Amygdala (tissue), 56 donors: Measurements from ENCODE around the gene KRTAP5-1.

Experiments
- DNase-seq, 56 donors: peaks; one replicate each; lab custom pipeline; 2025; lab: John Stamatoyannopoulos, UW

The KRTAP5-1 gene

DNA sequence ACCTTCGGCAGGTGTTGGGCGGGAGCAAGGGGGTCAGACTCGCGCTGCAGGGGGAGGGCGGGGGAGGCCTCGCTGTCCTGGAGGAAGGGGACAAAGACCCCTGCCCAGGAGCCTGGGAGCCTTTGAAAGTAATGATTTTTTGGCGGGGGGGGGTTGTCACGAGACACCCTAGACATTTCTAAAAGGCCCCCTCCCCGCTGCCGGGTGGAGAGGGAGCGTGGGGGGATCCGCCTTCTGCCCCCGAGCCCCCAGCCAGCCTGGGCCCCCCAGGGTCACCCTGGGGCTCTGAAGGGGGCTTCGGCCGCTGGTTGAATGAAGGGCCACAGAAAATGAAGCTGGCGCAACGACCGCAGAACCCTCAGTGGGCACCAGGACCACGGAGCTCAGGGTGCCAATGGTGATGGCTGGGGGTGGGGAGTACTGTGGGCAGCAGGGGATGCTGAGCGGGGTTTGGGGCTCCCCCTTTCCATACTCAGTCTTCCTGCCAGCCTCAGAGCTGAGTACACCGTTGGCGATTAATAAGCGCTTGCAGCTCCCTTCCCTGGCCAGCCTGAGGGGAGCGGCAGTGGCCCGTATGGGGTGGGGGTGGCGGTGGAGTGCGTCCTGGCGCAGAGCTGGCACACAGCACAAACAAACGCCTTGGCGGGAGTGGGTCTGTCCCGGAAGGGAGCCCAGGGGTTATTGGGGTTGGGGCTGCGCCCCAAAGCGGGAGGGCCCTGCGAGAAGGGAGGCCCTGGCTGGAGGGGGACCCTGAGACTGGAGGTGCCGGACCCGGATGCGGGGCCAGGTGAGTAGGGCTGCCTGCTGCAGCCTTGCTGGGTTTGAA, 11.8 kb downstream of the KRTAP5-1 start:
- peak in 13 of 56 donors; percentile 36 to 62 (median 45) for DNase-seq

DNA sequence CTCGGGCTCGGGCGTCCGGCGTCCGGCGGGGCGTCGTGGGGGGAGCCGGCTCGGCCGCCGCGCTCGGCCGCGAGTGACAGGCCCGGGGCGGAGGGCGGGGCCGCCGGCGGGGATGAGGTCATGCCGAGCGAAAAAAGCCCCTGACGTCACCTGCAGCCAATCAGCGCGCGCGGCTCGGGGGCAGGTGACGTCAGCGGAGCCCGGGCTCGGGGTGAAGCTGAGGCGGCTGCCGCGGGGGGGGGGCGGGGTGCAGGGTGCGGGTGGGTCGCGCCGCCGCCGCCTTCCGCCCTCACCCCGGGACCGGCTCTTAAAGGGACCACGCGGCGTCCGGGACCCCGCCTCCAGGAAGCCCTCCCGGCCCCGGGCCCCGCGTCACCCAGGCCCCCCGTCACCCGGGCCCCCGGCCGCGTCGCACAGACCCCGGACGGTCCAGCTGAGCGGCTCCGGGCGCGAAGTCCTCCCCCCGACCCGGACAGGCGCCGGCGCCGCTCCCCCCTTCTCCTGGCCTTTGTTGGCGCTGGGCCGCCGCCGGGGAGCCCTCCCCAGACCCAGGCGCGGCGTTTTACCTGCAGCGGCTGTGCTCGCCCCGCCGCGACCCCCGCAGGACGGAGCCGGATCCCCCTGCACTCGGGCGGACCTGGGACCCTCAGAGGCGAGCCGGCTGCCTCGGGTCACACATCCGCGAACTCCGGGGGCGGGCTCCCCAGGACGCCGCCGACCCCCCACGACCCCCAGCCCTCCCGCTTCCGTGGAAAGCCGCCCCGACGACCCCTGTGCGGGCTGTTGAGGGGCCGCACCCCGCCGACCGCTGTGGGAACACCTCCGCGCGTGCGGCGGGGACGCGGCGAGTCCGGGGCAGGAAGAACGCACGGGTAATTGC, 12.6 kb downstream of the KRTAP5-1 start, which contains the start of gene DUSP8:
TSS of gene DUSP8 (minus strand) at position 75 of the 880 bp plus-strand sequence. CDS start 6,445 bp downstream, outside the sequence.
- DNase-seq, result peak in 52 of 56 donors; percentile 37 to 94 (median 82)

DNA sequence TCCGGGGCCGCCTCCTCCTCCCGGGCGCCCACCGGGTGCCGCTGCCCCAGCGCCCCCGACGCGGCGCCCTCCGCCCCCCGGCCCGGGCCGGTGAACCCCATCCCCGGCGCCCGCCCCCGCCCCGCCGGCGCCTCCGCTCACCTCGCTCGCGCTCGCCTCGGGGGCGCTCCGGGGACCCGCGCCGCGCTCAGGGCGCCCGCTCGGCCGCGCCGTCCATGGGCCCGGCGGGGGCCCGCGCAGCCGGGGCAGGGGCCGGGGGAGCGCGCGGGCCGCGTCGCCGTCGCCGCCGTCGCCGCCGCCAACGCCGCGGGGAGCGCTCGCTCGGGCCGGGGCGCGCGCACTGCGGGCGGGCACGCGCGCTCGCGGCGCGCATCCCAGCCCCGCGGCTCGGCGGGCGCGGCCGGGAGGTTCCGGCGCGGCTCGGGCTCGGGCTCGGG, 13.3 kb downstream of the KRTAP5-1 start:
- no peak for DNase-seq

DNA sequence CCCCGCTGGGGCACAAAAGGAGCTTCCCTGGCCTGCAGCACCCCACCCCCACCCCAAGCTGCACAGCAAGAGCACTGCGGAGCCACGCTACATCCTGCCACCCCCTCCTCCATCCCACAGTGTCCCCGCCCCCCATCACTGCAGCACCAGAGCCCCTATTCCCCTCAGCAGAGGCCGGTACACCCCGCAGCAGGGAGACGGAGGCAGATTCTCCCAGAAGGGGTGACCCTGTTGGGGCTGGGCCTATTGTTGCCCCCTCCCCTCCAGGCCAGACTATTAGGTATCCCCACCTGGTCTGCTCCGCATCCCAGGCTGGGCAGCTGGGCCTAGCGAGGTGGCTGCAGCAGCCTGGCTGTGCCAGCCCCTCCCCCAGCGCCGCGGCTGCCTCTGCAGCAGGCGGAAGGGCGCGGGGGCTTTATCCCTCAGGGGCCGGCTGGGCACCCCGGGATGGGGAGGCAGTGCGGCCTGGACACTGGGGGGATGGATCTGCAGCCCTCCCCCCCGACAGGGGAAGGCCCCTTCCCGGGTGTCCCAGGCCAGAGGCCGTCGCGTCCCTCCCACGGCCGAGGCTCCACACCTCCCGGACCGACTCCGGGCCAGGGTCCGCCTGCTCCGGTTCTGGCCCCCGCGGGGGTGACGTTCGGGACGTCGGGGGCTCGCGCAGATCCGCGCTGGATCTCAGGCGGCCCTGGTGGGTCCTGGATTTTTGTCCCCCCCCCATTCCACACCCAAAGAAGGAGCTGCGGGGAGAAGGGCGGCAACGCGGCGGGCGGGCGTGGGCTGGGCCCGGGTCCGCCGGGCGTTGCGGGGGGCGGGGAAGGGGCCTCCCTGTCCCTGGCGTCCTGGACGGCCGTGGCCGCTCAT, 14.0 kb downstream of the KRTAP5-1 start:
- DNase-seq, result peak in 9 of 56 donors; percentile 29 to 68 (median 56)

DNA sequence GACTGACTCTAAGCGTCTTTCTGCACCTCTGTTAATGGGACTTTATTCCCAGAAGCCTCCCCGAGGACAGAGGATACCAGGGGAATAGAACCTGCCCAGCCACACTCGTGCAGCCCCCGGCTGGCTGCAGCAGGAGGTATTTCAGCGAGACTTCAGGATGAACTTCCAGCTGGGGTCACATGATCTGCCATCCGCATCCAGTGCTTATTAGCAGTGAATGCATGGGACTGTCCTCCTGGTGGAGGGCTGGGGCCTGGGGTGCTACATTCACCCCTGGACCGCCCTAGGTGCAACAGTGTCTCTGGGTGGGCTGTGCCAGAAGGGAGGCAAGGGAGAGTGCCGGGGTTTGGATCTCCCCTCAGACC, 14.6 kb downstream of the KRTAP5-1 start:
- no peak for DNase-seq

DNA sequence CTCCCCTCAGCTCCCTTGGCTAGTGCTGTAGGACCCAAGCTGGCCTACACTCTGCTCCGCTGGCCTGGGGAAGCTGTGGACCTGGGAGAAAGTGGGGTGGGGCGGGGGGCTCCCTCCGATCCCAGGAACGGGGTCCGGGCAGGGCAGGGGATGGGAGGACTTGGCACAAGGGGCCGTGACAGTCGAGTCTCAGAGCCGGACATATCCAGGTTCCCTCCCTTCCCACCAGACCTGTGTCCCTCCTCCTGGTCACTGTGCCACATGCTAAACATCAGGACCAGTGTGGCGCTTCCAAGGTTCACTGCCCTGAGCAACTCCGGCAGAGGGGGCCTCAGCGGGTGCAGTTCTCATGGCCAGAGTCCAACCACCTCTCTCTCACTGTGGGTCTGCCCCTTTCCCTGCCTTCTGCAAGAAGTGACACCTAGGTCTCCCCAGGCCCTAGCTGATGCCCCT, 15.1 kb downstream of the KRTAP5-1 start:
- DNase-seq, result no peak

DNA sequence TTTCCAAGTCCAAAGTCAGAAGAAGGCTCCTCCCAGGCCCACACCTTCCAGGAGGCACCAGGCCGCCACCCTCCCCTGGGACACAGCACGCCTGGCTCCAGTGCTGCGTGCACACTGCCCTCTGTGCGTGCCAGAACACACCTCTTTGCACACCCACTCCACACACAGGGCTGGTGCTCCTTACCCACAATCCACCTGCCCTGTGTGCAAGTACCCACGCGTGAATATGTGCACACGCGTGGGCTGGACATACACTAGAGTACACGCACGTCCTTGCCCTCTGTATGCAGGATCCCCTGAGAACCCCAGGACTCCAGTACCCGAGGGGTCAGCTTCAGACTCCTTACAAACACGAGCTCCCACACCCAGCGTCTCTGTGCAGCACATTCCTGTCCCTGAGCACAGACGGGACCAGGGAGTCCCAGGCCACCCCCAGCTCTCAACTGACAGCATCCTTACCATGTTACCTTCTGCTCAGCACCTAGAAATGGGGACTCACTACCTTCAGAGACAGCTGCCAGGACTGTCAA, 15.8 kb downstream of the KRTAP5-1 start:
- no peak for DNase-seq

DNA sequence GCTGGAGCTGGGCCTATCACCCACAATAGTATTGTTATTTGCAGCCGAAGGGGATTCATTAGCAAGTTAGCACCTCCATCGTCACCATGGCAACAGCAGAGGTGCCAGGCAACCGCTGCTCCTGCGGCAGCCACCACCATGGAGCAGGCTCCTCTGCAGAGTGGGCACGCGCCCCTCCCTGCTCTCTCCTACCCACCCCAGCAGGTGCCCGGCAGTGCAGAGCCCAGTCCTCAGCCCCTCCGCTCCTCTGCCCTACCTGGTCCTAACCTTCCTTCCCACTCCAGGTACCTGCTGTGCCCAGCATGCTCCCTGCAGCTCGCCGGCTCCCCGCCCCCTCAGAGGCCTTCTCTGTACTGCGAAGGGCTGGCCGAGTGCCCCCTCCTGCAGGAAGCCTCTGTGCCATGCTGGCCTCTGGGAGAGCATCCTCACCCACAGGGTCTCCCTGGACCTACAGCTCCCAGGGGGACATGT, 16.6 kb downstream of the KRTAP5-1 start:
- peak in 4 of 56 donors; percentile 28 to 56 (median 38) for DNase-seq

DNA sequence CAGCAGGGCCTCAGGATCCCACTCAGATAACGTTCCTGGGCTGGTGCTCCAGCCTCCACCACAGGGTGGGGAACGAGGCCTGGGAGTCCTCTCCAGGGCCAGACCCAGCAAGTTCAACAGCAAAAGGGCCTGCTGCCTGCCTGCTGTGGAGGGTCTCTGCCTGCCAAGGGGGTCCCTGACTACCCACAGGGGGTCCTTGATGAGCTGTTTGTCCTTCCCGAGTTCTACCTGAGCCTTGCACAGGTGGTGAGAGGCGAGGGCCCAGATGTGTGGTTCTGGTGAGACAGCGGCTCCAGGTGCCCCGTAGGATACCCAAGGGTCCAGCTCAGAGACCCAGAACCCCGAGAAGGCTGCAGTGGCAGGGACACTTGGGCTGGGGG, 17.4 kb downstream of the KRTAP5-1 start:
- no peak for DNase-seq

DNA sequence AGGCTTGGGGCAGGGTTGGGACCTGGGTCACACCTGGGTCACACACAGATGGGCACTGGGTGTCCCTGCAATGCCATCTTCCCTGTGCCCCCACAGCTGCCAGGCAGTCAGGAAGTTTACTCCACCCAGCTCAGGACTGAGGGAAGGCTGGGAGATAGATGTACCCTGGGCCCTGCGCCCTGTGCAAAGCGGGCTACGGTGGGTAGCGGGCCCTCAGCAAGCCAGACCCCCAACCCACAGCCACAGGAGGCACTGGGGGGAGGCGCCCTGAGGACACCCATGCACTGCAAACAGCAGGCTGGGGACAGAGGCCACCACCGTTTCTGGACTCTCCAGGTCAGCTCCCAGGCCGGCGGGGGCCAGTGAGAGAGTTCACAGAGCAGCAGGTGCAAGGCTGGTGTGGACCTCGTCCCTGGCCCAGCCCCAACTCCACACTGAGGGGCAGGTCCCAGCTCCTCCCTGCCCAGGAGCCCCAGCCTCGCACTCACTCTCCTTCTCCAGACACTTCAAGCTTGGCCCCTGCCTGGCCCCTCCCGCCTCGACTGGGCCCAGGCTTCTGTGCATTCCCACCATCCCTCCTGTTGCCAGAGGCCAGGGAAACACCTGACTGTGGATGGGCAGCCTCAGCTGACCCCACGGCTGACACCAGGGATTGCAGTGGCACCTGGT, 17.9 kb downstream of the KRTAP5-1 start:
- no peak for DNase-seq

DNA sequence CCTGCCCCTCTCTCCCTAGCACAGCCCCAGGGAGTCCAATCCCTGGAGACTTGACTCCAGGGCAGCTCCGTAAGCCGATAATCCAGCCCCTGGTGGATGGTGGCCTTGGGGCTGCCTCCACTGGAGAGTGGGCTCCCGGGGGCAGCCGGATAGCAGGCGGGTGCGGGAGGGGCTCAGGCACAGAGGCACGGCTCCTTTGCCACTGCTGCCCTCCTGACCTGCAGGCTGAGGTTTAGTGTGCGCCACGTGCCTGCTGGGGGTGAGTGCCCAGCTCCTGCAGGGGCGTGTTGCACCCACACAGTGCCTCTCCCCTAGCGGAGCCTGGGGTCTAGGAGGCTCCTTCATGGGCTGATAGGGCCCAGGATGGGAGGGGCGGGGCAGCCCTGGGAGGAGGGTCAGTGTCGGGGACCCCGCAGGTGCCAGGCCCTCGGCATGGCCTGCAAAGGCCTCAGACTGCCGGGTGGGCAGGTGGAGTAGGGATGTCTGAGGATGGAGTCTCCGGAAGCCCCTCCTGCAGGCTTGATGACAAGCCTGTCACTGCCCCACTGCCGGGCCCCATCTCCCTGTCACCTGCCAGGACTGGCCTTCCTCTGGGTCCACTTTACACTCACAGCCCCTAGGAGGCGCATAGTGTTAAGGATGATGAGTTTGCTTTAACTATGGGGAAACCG, 18.6 kb downstream of the KRTAP5-1 start:
- DNase-seq, result no peak

DNA sequence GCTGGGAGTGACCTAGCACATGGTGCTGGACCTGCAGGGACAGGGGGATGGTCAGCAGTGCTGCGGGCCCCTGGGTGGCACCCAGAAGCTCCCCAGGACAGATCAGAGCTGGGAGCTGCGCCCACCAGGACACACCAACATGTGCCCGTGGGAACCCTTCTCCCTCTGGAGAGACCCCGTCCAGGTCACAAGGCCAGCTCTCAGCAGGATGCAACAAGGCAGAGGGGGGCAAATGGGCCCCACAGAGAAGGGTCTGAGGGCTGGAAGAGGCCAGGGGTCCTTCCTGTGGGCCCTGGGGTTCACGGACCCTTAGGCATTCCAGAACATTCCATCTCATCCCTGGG, 19.2 kb downstream of the KRTAP5-1 start:
- DNase-seq, result no peak

DNA sequence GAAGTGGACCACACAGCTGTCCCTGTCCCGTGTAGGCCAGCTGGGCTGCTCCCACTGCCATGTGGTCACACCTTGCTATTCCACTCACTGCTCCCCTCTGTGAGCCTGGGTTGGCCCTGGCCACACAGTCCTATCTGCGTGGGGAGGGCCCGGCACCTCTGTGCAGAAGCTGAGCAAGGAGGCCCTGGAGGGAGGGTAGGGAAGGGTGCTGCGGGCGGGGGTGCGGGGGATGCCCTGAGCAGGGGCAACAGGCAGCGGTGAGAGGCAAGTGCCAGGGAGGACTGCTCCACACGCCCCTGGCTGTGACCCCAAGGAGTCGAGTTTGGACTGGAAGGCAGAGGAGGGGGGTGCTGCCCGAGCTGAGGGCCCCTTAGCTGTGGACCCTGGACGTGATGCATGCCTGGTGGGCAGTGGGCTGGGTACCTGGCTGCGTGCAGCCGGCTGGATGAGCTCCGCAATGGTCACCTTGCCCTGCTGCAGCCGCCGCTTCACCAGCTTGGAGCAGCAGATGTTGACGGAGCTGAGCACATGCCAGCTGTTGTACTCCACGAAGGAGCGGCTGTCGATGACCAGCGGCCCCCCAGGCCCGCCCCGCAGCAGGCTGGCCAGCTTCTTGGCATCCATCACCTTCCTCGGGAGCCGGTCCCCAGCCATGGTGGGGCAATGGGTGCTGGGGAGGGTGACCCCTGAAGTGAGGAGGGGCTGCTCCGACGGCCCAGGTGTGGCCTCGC, 19.7 kb downstream of the KRTAP5-1 start:
- no peak for DNase-seq

DNA sequence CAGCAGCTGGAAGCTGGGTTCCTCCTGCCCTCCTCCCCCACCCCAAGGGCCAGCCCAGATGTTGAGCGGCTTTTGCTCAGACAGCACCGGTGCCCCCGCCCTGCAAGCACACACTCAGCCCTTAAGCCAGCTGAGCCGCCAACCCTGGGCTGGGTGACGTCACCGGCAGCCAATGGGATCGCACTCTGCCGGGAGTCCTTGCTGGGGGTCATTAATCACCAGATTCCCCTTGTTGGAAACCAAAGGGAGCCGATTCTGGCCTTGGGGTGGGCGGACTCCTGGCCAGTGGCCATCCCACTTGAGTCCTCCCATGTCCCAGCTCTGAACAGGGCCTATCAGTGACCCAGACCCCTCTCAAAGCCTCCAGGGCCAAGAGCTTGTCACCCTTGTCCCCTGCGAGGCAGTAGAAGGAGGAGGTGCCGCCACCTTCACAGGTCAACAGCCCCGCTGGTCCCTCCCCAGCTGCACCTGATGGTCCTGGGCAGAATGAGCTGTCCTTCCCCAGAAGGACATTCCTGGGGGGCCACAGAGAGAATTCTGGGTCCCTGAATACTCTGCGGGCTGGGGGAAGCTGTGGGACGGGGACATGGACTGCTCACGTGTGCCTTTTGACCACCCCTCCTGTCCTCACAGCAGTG, 20.4 kb downstream of the KRTAP5-1 start:
- peak in 24 of 56 donors; percentile 24 to 88 (median 56) for DNase-seq

DNA sequence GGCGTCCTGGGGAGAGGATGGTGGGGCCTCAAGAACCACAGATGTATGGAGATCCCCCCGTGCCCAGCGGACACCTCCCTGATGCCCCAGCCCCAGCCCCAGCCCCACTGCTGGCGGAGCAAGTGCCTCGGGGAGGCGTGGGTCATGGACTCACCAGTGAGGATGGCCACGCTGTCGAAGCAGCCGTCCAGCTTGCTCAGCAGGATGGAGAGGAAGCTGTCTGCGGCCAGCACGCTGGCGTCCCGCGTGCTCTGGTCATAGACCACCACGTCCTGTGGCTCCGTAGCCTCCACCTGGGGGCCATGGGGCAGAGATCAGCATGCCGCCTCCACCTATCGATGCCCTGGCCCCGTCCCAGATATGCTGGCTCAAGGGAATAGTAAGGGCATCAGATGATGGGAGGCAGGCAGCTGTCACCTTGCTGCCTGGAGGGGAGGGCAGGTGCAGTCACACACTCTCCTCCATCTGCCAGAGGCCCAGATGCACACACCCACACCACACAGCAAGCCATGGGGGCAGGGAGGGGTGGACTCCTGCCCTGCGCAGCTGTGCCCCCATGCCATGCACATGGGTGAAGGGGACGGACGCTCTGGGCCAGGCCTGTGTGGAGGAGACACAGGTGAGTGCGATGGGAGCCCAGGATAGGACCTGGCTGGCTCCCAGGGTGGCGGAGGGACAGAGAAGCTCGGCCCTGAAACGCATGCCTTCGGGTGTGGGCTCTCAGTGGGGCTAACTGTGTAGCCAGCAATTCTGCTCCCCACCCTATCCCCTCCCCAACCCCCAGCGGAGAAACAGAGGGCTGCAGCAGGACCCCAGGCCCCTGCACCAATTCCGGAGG, 21.2 kb downstream of the KRTAP5-1 start:
- no peak for DNase-seq

DNA sequence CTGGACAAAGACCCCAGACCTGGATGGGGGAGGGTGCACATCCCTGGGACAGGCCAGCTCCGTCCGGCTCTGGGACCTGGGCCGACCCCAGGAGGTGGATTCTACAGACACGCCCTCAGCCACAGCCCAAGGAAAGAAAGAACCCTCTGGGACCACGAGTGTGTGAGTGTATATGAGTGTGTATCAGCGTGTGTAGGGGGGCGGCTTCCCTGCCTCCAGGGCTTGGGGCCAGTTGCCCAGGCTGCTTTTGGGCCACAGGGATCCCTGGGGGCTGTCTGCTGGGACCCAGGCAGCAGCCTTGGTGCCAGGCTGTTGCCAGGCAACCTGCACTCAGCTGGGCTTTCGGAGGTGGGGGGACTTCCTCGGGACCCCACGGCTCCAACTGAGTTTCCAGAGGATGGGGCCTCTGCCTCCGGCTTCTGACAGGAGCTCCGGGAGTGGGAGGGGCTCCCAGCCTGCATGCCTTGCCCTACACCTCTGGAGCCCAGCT, 21.9 kb downstream of the KRTAP5-1 start:
- no peak for DNase-seq
